OCI-LY3 (cell line): ENCODE data around the gene CTBP2.

Source experiments
- EZH2phosphoT487 ChIP-seq: fragments of 200-600 bp; shearing (Covaris generic); IDR thresholded peaks from 2 replicates; pipeline ENCODE4 v1.6.1; 2018; ENCODE audit warnings: antibody characterized with exemption, mixed run types, low read depth
- TF ChIP-seq, protein P1 (sequence below): fragments of 200-600, 300-600 bp; sonication (generic); IDR thresholded peaks from 2 replicates; pipeline ENCODE4 v1.5.1; 2014; ENCODE audit warnings: antibody characterized with exemption, low read length, low read depth

- TF ChIP-seq, protein P1, sequence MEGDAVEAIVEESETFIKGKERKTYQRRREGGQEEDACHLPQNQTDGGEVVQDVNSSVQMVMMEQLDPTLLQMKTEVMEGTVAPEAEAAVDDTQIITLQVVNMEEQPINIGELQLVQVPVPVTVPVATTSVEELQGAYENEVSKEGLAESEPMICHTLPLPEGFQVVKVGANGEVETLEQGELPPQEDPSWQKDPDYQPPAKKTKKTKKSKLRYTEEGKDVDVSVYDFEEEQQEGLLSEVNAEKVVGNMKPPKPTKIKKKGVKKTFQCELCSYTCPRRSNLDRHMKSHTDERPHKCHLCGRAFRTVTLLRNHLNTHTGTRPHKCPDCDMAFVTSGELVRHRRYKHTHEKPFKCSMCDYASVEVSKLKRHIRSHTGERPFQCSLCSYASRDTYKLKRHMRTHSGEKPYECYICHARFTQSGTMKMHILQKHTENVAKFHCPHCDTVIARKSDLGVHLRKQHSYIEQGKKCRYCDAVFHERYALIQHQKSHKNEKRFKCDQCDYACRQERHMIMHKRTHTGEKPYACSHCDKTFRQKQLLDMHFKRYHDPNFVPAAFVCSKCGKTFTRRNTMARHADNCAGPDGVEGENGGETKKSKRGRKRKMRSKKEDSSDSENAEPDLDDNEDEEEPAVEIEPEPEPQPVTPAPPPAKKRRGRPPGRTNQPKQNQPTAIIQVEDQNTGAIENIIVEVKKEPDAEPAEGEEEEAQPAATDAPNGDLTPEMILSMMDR, result no peak
- no peak for TF ChIP-seq EZH2phosphoT487
Measured at GRCh38 chr10:125116041-125116649, 44.2 kb downstream of the CTBP2 start.
